H9 (cell line): ENCODE results near the gene METRN. TPM values are rescaled to one million over a fixed set of nuclear protein-coding genes. Genes with fewer than 3 reads are reported as not detected.

Experiments
- DNase-seq: peaks from one replicate; pipeline ENCODE4 v3.0.0-alpha.2; 2017
- H2AFZ ChIP-seq: one replicate; pipeline ENCODE4 v1.6.1; 2013; ENCODE audit warnings: mild to moderate bottlenecking, low read length, control low read depth, moderate library complexity
- H2AK5ac ChIP-seq: 2 replicates; pipeline ENCODE4 v1.6.1; 2013; ENCODE audit warnings: low read length, control low read depth, mixed read lengths; ENCODE audit not compliant: insufficient read length
- H2BK120ac ChIP-seq: one replicate; pipeline ENCODE4 v1.6.1; 2013; ENCODE audit warnings: low read depth, mild to moderate bottlenecking, low read length, control low read depth, inconsistent platforms; ENCODE audit not compliant: poor library complexity, severe bottlenecking
- H2BK12ac ChIP-seq: 2 replicates; pipeline ENCODE4 v1.6.1; 2013; ENCODE audit warnings: low read length, control low read depth, mixed read lengths, low read depth; ENCODE audit not compliant: insufficient read length
- H2BK15ac ChIP-seq: 2 replicates; pipeline ENCODE4 v1.6.1; 2013; ENCODE audit warnings: low read depth, low read length, control low read depth
- H2BK20ac ChIP-seq: one replicate; pipeline ENCODE4 v1.6.1; 2013; ENCODE audit warnings: low read depth, mild to moderate bottlenecking, low read length, control low read depth, inconsistent platforms; ENCODE audit not compliant: poor library complexity, severe bottlenecking
- H2BK5ac ChIP-seq: 2 replicates; pipeline ENCODE4 v1.6.1; 2013; ENCODE audit warnings: low read length, control low read depth, mixed read lengths; ENCODE audit not compliant: insufficient read length
- H3K14ac ChIP-seq: 2 replicates; pipeline ENCODE4 v1.6.1; 2013; ENCODE audit warnings: low read length, control low read depth; ENCODE audit not compliant: insufficient read depth
- H3K18ac ChIP-seq: 2 replicates; pipeline ENCODE4 v1.6.1; 2013; ENCODE audit warnings: low read depth, mild to moderate bottlenecking, mixed read lengths, low read length, control low read depth; ENCODE audit not compliant: insufficient read length
- H3K23ac ChIP-seq: 2 replicates; pipeline ENCODE4 v1.6.1; 2013; ENCODE audit warnings: low read length, control low read depth, mixed read lengths, low read depth; ENCODE audit not compliant: insufficient read length
- H3K23me2 ChIP-seq: 2 replicates; pipeline ENCODE4 v1.6.1; 2013; ENCODE audit warnings: low read depth, mild to moderate bottlenecking, mixed read lengths, low read length, control low read depth; ENCODE audit not compliant: insufficient read length, poor library complexity, severe bottlenecking
- H3K27ac ChIP-seq: 2 replicates; pipeline ENCODE4 v1.5.1; 2013; ENCODE audit warnings: low read length, control low read depth, mixed read lengths, low read depth; ENCODE audit not compliant: insufficient read length
- H3K27me3 ChIP-seq: 2 replicates; pipeline ENCODE4 v1.6.1; 2013; ENCODE audit warnings: low read length, control low read depth, inconsistent platforms; ENCODE audit not compliant: insufficient read depth
- H3K4ac ChIP-seq: 2 replicates; pipeline ENCODE4 v1.6.1; 2013; ENCODE audit warnings: low read depth, mild to moderate bottlenecking, control low read depth, inconsistent platforms, low read length, moderate library complexity
- H3K4me1 ChIP-seq: 2 replicates; pipeline ENCODE4 v1.6.1; 2013; ENCODE audit warnings: low read length, control low read depth, inconsistent platforms; ENCODE audit not compliant: insufficient read depth
- H3K4me2 ChIP-seq: 2 replicates; pipeline ENCODE4 v1.6.1; 2013; ENCODE audit warnings: low read length, control low read depth, mixed read lengths; ENCODE audit not compliant: insufficient read length, insufficient read depth
- H3K56ac ChIP-seq: 2 replicates; pipeline ENCODE4 v1.6.1; 2013; ENCODE audit warnings: low read depth, mild to moderate bottlenecking, mixed read lengths, low read length, control low read depth; ENCODE audit not compliant: insufficient read length
- H3K79me1 ChIP-seq: 2 replicates; pipeline ENCODE4 v1.6.1; 2013; ENCODE audit warnings: low read depth, mild to moderate bottlenecking, moderate library complexity, low read length, control low read depth, inconsistent platforms; ENCODE audit not compliant: insufficient read depth, poor library complexity, severe bottlenecking
- H3K79me2 ChIP-seq: 2 replicates; pipeline ENCODE4 v1.6.1; 2013; ENCODE audit warnings: low read length, control low read depth, inconsistent platforms; ENCODE audit not compliant: insufficient read depth
- H3K9ac ChIP-seq: 2 replicates; pipeline ENCODE4 v1.6.1; 2013; ENCODE audit warnings: low read length, control low read depth, mixed read lengths; ENCODE audit not compliant: insufficient read length; ENCODE audit errors: extremely low read depth
- H3K9me3 ChIP-seq: one replicate; pipeline ENCODE4 v1.6.1; 2013; ENCODE audit warnings: low read depth, low read length, inconsistent platforms; ENCODE audit not compliant: control insufficient read depth
- H3T11ph ChIP-seq: one replicate; pipeline ENCODE4 v1.6.1; 2013; ENCODE audit warnings: mild to moderate bottlenecking, low read length, control low read depth, inconsistent platforms
- H4K20me1 ChIP-seq: one replicate; pipeline ENCODE4 v1.6.1; 2013; ENCODE audit not compliant: control insufficient read depth, insufficient read length, insufficient read depth
- H4K5ac ChIP-seq: 2 replicates; pipeline ENCODE4 v1.6.1; 2013; ENCODE audit warnings: low read depth, mild to moderate bottlenecking, mixed read lengths, low read length, control low read depth; ENCODE audit not compliant: insufficient read length
- H4K8ac ChIP-seq: replicated peaks from 2 replicates; pipeline ENCODE4 v1.6.1; 2013; ENCODE audit warnings: low read length, control low read depth, mixed read lengths, low read depth; ENCODE audit not compliant: insufficient read length
- H4K91ac ChIP-seq: 2 replicates; pipeline ENCODE4 v1.6.1; 2013; ENCODE audit warnings: low read depth, mild to moderate bottlenecking, moderate library complexity, mixed read lengths, low read length, control low read depth; ENCODE audit not compliant: insufficient read length
- H3K27ac Mint-ChIP-seq, 3 experiments: 2 replicates in 2 of 3; 3 replicates in 1 of 3; pipeline ENCODE4 v1.8.0; 2020 to 2021; ENCODE audit warnings: mixed read lengths in 3 of 3, mild to moderate bottlenecking in 1 of 3, moderate library complexity in 1 of 3
- H3K27me3 Mint-ChIP-seq: 2 replicates; pipeline ENCODE4 v1.8.0; 2021; ENCODE audit warnings: low read depth, mild to moderate bottlenecking, moderate library complexity, mixed read lengths
- H3K36me3 Mint-ChIP-seq, 3 experiments: 2 replicates in 2 of 3; 3 replicates in 1 of 3; pipeline ENCODE4 v1.8.0; 2020 to 2021; ENCODE audit warnings: low read depth in 3 of 3, mixed read lengths in 3 of 3; ENCODE audit not compliant: insufficient read depth in 1 of 3
- H3K4me1 Mint-ChIP-seq, 2 experiments: 2 replicates each; pipeline ENCODE4 v1.8.0; 2020; ENCODE audit warnings: mixed read lengths in 2 of 2
- H3K4me3 Mint-ChIP-seq, 2 experiments: 2 replicates in 1 of 2; 3 replicates in 1 of 2; pipeline ENCODE4 v1.8.0; 2020 to 2021; ENCODE audit warnings: mild to moderate bottlenecking in 2 of 2, mixed read lengths in 2 of 2, moderate library complexity in 1 of 2
- H3K9me3 Mint-ChIP-seq, 2 experiments: 2 replicates in 1 of 2; 3 replicates in 1 of 2; pipeline ENCODE4 v1.8.0; 2020; ENCODE audit warnings: mild to moderate bottlenecking in 2 of 2, mixed read lengths in 2 of 2, moderate library complexity in 1 of 2
- CTCF ChIP-seq: fragments of 200-600 bp; sonication (generic); conservative IDR thresholded peaks from 3 replicates; pipeline ENCODE4 v1.8.0; 2021; ENCODE audit warnings: antibody characterized with exemption, mild to moderate bottlenecking
- WGBS: extraction: QIAGEN DNeasy Blood & Tissue Kit; methylation state at CpG from one replicate; pipeline ENCODE4 v1.1.7; 2013; ENCODE audit warnings: missing lambda C conversion rate, low lambda C conversion rate, mixed read lengths; ENCODE audit not compliant: insufficient read length; ENCODE audit errors: extremely low coverage; 5-methylcytosine and 5-hydroxymethylcytosine counted together
- total RNA-seq: library from RNA; stranded (reverse); gene quantifications from 2 replicates; pipeline ENCODE4 v1.2.1, GENCODE V29; 2021

METRN gene
- total RNA-seq, 1 experiment from 2014 or later, result 26.2 TPM

- peaks cover 87% of the 10 kb centered on the region for H3K27me3 Mint-ChIP-seq
- WGBS, result no CpG with 5 or more reads among the region's 76 CpGs
- no peak overlapping the region for H2AFZ ChIP-seq
Measured at GRCh38 chr16:700684-701584, 14.0 kb upstream of the METRN start.

More at GRCh38 chr16:700684-701584, 14.0 kb upstream of the METRN start:
- Histone ChIP-seq H2BK15ac (no peak overlapping the region), H3T11ph (no peak overlapping the region), H4K20me1 (no peaks in the 10 kb centered on the region), H3K23ac (no peak overlapping the region), H3K4me1 (no peaks in the 10 kb centered on the region), H3K27ac (no peak overlapping the region), H3K79me1 (no peaks in the 10 kb centered on the region), H3K9ac (no peak overlapping the region), H3K23me2 (no peaks in the 10 kb centered on the region), H3K79me2 (no peaks in the 10 kb centered on the region), H3K4me2 (no peak overlapping the region), H4K5ac (no peak overlapping the region), H2BK20ac (no peak overlapping the region), H3K4ac (no peak overlapping the region), H3K27me3 (peaks cover 40% of the 10 kb centered on the region), H3K56ac (no peak overlapping the region), H3K9me3 (no peaks in the 10 kb centered on the region), H2BK12ac (no peak overlapping the region), H2BK5ac (no peak overlapping the region), H2AK5ac (no peak overlapping the region), H2BK120ac (no peak overlapping the region), H4K91ac (no peak overlapping the region), H3K18ac (no peak overlapping the region), H4K8ac (no peak overlapping the region), H3K14ac (no peak overlapping the region)
- Mint-ChIP-seq H3K4me1 (peaks cover 0 to 5% of the 10 kb centered on the region in 2 experiments; a peak in 1 of 4 replicates), H3K9me3 (no peaks in the 10 kb centered on the region), H3K4me3 (0 out of 5 replicates have a peak overlapping the region, but pooled peaks of 1 of the 2 experiments have one; percentile 23), H3K27ac (no peak overlapping the region), H3K36me3 (peaks cover 0 to 3% (median 0%) of the 10 kb centered on the region in 3 experiments; a peak in 2 of 7 replicates)
- no peak for TF ChIP-seq CTCF
- peak; percentile 69 for DNase-seq
